Stimulated activated CD8-positive, alpha-beta memory T cell treated with anti-CD3 and anti-CD28 coated beads, Interleukin-7, amount 100 ng/mL, for 4 hours (primary cell): ENCODE results near the gene FGF18.
A peak's percentile ranks its signal among the peaks of the same experiment; 100 is the strongest.

ENCODE experiments used
- DNase-seq, 2 donors: peaks; one replicate each; pipeline ENCODE4 v3.0.0-alpha.2; 2020; ENCODE audit warnings: low read depth in 2 of 2

FGF18 gene

DNA sequence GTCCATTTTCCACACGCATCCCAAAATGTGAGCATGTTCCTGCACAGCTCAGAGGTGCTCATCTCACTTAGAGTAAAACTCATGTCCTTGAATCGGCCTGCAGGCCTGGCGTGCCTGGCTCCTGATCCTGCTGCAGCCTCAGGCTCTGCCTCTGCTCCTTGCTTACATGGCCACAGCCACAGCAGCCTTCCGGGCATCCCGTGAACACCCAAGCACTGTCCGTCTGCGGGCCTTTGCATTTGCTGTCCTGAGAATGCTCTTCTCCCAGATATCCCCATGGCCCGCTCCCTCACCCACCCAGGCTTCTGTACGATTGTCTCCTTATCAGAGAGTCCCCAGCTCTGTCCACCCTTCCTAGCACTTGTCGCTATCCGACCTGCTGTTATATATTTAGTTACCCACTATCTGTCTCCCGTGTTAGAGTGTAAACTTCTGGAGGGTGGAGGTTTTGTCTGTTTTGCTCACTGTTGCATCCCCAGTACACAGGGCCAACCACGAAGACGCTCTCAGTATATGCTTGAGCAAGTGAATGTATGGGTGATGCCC is 21.9 kb downstream of the FGF18 start:
- DNase-seq, result no peak

DNA sequence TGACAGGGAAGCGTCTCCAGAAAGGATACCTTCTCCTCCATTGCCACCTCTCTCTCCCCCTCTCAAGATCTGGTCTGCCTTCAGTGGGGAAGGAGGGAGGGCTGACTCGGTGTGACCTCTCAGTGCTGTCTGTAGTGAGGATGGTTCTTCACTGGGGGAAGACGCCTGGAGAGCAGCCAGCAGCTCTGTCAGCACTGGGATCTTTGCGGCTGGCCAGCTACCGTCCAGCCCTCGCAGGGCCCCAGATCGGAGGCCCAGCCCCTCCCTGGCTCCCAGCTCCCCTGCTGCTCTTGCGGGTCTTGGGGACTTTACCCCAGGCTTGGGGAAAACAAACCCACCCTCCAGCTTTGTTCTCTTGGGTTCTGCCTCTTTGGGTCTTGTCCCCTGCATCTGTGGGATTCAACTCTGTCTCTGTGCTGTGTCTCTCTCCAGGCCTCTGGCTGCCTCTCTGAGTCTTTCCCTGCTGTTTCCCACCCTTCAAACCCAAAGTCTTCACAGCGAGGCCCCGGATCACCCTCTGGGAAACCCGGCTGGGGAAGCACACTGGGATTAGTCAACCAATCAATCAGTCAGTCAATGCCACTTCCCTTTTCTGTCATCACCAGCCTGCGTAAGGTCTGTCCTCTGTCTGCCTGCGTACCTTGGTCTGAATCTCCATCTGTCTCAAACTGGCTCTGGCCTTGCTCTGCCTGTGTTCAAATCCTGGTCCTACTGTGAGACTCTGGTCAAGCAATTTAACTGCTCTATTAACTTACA is 23.0 kb downstream of the FGF18 start:
- no peak for DNase-seq

DNA sequence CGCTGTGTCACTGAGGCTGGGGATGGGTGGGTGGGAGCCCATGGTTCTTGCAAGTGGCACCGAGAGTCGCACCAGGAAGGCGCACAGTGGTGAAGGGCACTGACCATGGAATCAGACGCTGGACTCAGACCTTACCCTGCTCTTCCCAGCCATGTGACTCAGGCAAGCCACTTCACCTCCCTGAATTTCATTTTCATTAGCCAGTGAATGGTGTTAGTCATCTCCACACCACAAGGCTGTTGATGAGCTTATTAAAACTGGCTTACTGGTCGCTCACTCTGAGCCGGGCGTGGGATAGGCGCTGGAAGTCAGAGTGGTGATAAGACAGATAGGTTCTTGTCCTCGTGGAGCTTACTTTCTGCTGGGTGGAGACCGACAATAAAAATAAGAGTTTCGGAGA is 25.1 kb downstream of the FGF18 start:
- no peak for DNase-seq

DNA sequence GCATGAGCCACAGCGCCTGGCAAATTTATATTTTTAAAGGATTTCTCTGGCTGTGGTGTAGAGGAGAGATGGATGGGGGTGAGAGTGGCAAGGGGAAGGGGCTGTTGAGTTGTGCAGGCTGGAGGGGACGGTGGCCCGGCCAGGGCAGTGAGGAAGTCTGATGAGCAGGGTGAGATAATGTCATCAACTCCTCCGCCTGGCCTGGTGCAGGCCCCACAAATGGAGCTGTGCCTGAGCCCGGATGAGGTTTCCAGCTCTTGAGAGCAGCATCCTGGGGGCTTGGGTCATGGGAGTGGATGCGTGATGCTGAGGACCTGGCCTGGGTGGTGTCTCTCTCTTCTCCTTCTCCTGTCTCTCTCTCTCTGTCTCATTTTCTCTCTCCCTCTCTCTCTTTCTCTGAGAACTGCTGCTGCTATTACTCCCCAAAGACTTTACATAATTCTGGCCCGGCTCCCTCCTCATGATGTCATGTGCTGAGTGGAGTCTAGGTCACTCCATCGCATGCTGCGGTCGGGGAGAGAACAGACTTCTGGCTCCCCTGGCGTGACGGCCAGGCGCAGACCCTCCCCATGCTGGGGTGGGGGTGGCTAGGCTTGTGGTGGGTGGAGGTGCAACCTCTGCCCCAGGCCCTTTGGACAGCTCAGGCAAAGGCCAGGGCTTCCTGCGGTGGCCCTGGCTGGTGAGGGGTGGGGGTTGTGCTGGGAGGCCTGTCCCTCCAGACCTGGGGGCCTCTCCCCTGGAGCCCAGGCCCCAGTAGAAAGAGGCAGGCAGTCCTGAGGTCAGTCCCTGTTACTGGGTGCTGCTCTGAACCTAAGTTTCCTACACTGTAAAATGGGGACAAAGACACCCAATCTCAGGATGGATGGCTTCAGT is 26.4 kb downstream of the FGF18 start:
- DNase-seq, result no peak

DNA sequence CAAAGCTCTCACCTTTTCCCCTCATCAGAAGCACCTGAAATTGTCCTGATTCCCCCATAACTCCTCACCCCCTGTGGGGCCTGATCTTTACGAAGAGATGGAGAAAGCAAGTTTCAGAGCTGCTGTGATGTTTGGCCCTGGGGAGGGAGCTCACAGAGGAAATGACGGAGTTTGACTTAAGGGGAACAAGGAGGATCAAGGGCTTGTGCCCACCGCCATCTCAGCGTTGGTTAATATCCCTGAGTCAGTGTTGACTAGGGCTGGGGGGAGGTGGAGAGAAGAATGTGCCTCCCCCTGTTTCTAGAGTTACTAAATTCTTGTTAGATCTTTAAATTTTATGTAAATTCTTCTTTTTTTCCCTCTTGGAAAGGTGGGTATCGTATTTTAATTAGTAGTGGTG is 27.8 kb downstream of the FGF18 start:
- DNase-seq, result no peak

DNA sequence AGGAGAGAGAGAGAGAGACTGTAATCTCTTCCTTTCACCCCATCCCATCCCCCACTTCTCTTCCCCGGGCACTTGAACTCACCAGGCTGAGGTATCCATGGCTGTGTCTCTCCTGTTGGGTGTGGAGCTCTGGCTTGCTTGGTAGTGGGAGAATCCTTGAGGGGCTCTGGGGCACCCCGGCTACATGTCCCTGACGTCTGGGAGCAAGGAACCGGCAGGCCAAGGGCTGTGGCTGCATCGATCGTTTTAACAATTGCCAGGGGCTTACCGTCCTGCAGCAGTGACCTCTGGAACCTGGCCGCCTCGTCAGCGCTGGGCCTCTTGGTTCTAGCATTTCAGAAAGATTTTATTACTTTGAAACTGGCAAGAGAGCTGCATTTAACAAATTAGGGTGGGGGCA is 30.0 kb downstream of the FGF18 start:
- no peak for DNase-seq

DNA sequence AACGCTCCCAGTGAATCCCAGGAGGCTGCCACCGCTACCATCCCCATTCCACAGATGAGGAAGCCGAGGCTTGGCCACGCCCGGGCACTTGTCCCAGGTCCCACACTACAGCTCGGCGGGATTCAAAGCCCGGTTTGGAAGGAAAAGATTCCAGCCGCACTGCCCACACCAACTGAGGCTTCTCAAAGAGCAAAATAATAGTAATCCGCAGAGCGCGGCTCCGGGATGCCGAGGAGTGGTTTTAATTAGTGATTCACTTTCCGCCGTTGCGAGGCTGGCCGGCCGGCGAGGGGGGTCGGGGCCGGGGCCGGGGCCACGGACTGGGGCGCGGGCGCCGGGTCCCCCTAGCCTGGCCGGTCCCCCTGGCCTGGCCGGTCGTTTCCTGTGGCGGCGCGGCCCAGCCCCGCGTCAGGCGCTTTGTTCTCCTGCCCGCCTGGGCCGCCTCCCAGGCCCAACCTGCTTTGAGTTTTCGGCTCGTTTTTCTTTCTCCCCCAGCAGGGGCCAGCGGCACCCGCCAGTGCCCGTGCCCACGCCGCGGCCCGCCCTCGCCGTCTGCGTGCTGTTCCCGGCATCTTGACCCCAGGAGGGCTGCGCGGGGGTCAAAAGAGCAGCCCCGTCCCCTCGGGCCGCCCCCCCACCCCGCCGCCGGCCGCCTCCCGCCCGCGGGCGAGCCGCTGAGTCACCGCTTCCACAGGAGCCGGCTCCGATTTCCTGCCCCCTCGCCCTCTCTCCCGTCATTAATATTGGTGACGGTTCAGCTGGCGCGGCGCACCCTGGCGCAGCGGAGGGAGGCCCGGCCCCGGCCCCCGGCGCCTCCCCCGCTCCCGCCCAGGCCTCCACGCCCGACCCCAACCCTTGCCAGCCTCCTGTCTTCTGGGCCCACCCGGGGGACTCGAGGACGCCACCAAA is 31.2 kb downstream of the FGF18 start:
- peak in 1 of 2 donors; percentile 16 for DNase-seq

DNA sequence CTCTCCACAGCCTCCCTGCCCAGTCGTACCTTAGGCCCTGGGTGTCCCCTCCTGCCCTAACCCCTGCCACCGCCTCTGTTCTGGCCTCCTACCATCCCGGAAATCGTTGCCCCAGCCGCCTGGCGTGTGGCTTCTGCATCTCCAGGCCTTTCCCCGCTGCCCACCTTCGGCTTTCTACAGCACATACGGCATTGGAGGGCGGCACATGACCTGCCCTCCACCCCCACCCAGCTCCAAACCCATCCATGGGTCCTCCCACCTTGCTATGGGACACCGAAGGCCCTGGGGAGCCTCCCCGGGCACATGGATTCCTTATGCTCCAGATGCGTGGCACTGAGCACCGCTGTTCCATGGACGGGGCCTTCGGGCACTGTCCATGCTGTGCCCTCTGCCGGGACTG is 32.0 kb downstream of the FGF18 start:
- DNase-seq, result no peak

DNA sequence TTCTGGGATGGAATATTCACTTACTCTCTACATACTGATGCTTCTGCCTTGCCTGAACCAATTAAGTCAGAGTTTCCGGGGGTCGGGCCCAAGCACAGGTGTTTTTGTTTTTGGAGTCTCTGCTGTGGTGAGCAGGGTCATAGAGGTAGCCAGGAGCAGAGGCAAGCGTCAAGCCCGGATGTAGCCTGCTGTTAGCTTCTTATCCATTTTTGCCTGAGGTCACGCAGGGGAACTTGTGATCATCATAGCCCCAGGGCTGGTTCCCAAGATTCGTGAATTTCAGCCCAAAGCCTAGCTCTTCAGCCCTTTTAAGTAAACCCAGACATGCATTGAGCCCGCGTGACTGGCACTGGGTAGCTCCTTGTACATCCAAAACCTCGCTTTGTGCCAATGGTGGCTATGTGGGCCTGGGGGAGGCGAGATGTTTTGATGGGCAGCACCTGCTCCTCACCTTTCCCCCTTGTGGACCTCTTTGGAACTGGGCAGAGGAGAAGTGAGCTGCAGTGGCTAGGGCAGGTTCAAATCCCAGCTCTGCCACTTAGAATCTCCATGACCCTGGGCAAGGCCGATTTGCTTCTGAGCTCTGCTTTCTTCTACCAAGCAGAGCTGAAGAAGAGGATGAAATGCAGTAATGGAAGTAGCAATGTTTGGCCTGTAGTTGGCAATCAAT is 33.7 kb downstream of the FGF18 start:
- DNase-seq, result no peak

DNA sequence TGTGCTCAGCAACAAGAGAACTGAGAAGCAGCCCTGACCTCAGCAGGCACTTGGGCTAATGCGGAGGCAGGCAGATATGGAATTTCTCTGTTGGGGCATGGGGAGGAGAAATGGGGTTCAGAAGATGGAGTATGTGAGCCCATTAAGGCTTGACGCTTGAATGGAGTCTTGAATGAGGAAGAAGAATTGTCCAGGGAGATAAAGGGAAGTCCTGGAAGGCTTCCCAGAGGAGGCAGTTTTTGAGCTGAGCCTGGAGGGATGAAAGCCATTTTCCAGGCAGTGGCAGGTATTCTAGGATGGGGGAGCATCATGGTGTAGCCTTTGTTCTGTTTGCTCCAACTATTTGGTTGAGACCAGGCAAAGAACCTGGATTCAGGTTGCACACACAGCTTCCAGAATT is 34.5 kb downstream of the FGF18 start:
- DNase-seq, result no peak

DNA sequence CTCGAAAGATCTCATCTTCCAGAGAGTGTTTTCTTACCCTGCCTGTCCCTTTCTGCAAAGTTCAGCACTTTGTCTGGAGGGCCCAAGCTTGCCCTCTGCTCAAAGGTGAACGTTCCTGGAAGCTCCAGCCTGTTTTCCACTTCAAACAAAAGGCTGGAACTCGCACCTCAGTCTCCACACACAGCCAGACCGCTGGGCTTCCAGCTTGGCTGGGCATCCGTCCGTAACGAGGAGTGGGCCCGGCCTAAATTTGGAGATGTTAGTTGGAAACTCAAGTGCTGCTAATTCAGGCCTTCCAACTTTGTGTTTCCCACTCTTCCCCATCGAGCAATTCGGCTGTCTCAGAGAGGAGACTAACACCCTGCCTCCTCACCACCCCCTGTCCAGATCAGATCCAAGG is 35.1 kb downstream of the FGF18 start:
- DNase-seq, result no peak

DNA sequence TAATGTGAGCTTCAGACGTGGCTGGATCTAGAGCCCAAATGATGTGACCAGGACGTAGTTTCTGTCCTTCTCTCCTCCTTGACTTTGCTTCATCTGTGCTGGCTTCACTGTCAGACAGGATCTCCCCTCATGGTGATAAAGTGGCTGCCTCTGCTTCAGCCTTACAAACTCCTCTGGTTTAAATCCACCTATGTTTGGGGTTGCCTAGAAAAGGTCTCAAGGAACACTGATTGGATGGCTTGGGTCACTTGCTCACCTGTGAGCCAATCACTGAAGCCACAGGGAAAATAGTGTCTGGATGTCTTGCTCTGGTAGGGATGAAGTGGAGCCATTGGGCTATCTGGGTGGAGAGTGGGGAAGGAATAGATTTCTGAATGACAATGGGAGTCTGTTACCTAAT is 36.1 kb downstream of the FGF18 start:
- DNase-seq, result no peak

DNA sequence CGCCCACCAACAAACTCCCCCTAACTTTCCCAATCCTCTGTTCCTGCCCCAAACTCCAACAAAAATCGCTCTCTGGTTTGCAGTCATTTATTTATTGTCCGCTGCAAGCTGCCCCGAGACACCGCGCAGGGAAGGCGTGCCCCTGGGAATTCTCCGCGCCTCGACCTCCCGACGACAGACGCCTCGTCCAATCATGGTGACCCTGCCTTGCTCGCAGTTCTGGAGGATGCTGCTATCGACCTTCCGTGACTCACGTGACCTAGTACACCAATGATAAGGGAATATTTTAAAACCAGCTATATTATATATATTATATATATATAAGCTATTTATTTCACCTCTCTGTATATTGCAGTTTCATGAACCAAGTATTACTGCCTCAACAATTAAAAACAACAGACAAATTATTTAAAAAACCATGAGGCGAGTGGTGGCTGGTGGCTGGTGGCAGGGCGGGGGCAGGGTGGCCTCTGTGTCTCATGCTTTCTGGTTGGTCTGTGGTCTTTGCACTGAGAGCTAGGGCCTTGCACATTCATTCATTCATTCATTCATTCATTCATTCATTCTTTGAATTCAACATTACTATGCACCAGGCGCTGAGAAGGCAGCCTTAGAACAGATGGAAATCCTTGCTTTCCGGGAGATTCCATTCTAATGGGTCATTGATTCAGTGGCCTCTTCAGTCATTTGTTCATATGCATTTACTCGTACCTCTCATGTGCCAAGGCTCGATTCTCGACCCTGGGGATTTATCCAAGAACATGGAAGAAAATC is 37.9 kb downstream of the FGF18 start:
- no peak for DNase-seq

DNA sequence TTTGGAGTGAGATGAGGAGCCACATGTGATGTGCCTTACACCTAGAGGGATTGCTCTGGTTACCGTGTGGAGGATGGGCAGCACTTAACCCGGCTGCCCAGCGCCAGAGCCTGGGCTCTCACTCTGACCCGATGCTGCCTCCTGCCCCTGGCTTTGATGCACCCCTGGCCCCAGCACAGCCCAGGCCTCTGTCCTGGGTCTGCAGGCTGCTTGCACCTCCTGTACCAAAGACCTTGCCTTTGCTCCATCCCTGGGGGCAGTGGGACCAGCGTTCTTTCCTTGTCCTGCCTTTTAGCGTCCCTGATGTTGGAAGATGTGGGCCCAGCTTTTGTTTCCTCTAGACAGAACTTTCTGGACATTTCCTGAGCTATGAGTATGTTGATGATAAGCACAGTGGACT is 40.4 kb downstream of the FGF18 start:
- no peak for DNase-seq

DNA sequence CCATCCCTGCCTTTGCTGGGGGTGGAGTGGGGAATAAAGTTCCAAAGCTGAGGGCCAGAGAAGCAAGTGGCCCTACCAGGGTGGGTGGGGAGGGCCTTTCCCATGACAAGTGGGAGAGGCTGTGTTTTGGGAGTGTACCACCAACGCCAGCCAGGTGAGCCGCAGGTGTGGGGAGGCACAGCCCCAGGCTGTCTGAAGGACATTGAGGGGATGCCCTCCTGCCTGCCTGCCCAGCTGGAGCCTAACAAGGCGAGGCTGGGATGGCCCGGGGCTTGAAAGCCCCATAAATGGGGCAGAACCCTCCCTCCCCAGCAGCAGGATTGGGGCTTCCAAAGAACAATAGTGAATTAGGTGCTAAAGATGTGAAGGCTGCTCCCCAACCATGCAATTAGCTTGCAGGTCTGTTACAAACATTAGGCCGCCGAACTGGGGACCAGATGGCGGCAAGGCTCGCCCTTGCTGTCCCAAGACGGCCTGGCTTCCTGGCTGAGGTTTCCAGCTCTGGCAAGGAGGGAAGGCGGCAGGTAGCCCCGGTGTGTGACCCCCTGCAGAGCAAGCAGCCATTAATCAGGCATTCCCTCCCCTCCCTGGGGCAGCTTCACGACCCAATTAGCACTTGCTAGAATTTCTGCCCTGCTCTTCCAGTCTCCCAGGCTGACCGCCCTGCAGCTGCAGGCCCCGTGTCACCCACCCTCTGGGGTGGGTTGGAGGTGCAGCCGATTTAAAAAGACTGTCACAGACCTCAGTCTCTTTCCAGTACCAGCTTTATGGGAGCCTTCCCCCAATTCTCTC is 42.9 kb downstream of the FGF18 start:
- no peak for DNase-seq

DNA sequence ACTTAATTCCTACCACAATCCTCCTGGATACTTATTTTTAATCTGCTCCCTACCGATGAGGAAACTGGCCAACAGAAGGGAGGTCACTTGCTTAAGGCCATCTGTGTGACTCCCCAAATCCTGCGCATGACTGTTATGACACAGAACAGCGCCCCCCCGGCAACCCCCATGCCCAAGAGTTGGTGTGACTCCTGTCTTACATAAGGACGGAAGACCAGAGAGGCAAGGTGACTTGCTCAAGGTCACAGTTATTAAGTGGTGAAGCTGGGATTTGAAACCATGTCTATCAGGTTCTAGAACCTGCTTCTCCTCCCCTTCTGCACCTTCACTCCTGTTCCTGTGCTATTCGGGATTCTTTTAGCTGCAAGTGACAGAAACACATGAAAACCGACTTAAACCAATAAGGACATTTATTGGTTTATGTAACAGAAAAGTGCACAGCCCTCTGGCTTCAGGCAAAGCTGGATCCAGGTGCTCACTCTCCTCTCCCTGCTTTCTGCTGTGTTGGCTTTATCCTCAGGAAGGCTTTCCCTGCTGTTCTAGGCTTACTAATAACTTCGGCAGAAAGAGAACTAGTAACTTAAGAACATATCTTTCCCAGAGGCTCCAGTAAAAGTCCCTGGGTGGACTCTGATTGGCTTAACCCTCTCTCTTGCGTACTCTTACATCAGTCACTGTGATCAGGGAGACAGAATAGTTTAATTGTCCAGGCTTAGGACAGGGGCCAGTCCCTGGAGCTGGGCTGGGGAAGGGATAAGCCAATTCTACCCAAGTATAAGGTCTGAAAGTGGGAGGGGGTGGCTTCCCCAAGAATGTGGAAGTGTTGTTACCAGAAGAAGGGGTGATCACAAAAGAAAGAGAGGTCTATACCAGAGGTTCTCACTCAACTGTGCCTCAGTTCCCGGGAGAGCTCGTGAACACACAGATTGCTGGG is 43.7 kb downstream of the FGF18 start:
- DNase-seq, result no peak

DNA sequence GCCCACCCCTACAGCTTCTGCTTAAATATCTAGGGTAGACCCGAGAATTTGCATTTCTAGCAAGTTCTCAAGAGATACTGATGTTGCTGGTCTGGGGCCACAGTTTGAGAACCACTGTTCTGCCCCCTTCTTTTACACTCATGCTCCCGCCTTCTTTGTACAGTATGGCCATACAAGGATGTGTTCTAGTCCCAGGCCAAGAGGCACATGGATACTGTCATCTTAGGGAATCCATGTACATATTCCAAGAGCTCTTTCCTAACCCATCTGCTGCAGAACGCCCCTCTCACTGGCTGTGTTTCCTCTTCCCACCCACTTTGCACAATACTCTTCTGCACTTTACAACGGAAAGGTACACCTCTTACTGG is 44.4 kb downstream of the FGF18 start:
- DNase-seq, result no peak

DNA sequence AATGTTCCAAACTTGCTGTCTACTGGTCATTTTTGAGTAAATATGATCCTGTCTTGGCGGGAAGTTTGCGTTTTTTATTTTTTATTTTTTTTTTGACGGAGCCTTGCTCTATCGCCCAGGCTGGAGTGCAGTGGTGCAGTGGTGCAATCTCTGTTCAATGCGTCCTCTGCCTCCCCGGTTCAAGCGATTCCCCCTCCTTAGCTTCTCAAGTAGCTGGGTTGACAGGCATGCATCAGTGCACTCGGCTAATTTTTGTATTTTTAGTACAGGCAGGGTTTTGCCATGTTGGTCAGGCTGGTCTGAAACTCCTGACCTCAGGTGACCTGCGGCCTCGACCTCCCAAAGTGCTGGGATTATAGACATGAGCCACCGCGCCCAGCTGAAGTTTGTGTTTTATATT is 45.4 kb downstream of the FGF18 start:
- DNase-seq, result no peak

DNA sequence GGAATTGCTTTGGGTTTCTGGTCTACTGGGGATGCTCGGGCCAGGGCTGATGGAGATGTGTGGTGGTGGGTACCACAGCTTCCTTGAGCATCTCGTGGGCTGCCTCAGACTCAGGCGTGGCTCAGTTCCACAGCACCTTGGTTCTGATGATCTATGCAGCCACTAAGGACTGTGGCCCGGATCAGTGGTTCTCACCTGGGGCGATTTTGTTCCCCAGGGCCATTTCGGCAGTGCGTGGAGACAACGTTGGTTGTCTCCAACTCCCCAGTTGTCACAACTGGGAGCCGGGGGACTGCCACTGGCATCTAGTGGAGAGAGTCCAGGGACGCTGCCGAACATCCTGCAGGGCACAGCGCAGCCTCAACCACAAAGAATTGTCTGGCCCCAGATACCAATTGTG is 47.7 kb downstream of the FGF18 start:
- DNase-seq, result no peak
